H9 (cell line): Measurements from ENCODE around the gene GTF2H4. TPM values are rescaled to one million over a fixed set of nuclear protein-coding genes. Genes with fewer than 3 reads are reported as not detected.

Experiments used
- DNase-seq: peaks from one replicate; pipeline ENCODE4 v3.0.0-alpha.2; 2017
- H2AFZ ChIP-seq: one replicate; pipeline ENCODE4 v1.6.1; 2013; ENCODE audit warnings: mild to moderate bottlenecking, low read length, control low read depth, moderate library complexity
- H2AK5ac ChIP-seq: 2 replicates; pipeline ENCODE4 v1.6.1; 2013; ENCODE audit warnings: low read length, control low read depth, mixed read lengths; ENCODE audit not compliant: insufficient read length
- H2BK120ac ChIP-seq: one replicate; pipeline ENCODE4 v1.6.1; 2013; ENCODE audit warnings: low read depth, mild to moderate bottlenecking, low read length, control low read depth, inconsistent platforms; ENCODE audit not compliant: poor library complexity, severe bottlenecking
- H2BK12ac ChIP-seq: 2 replicates; pipeline ENCODE4 v1.6.1; 2013; ENCODE audit warnings: low read length, control low read depth, mixed read lengths, low read depth; ENCODE audit not compliant: insufficient read length
- H2BK15ac ChIP-seq: 2 replicates; pipeline ENCODE4 v1.6.1; 2013; ENCODE audit warnings: low read depth, low read length, control low read depth
- H2BK20ac ChIP-seq: one replicate; pipeline ENCODE4 v1.6.1; 2013; ENCODE audit warnings: low read depth, mild to moderate bottlenecking, low read length, control low read depth, inconsistent platforms; ENCODE audit not compliant: poor library complexity, severe bottlenecking
- H2BK5ac ChIP-seq: 2 replicates; pipeline ENCODE4 v1.6.1; 2013; ENCODE audit warnings: low read length, control low read depth, mixed read lengths; ENCODE audit not compliant: insufficient read length
- H3K14ac ChIP-seq: 2 replicates; pipeline ENCODE4 v1.6.1; 2013; ENCODE audit warnings: low read length, control low read depth; ENCODE audit not compliant: insufficient read depth
- H3K18ac ChIP-seq: 2 replicates; pipeline ENCODE4 v1.6.1; 2013; ENCODE audit warnings: low read depth, mild to moderate bottlenecking, mixed read lengths, low read length, control low read depth; ENCODE audit not compliant: insufficient read length
- H3K23ac ChIP-seq: 2 replicates; pipeline ENCODE4 v1.6.1; 2013; ENCODE audit warnings: low read length, control low read depth, mixed read lengths, low read depth; ENCODE audit not compliant: insufficient read length
- H3K23me2 ChIP-seq: 2 replicates; pipeline ENCODE4 v1.6.1; 2013; ENCODE audit warnings: low read depth, mild to moderate bottlenecking, mixed read lengths, low read length, control low read depth; ENCODE audit not compliant: insufficient read length, poor library complexity, severe bottlenecking
- H3K27ac ChIP-seq: 2 replicates; pipeline ENCODE4 v1.5.1; 2013; ENCODE audit warnings: low read length, control low read depth, mixed read lengths, low read depth; ENCODE audit not compliant: insufficient read length
- H3K27me3 ChIP-seq: 2 replicates; pipeline ENCODE4 v1.6.1; 2013; ENCODE audit warnings: low read length, control low read depth, inconsistent platforms; ENCODE audit not compliant: insufficient read depth
- H3K4ac ChIP-seq: 2 replicates; pipeline ENCODE4 v1.6.1; 2013; ENCODE audit warnings: low read depth, mild to moderate bottlenecking, control low read depth, inconsistent platforms, low read length, moderate library complexity
- H3K4me1 ChIP-seq: 2 replicates; pipeline ENCODE4 v1.6.1; 2013; ENCODE audit warnings: low read length, control low read depth, inconsistent platforms; ENCODE audit not compliant: insufficient read depth
- H3K4me2 ChIP-seq: 2 replicates; pipeline ENCODE4 v1.6.1; 2013; ENCODE audit warnings: low read length, control low read depth, mixed read lengths; ENCODE audit not compliant: insufficient read length, insufficient read depth
- H3K56ac ChIP-seq: 2 replicates; pipeline ENCODE4 v1.6.1; 2013; ENCODE audit warnings: low read depth, mild to moderate bottlenecking, mixed read lengths, low read length, control low read depth; ENCODE audit not compliant: insufficient read length
- H3K79me1 ChIP-seq: 2 replicates; pipeline ENCODE4 v1.6.1; 2013; ENCODE audit warnings: low read depth, mild to moderate bottlenecking, moderate library complexity, low read length, control low read depth, inconsistent platforms; ENCODE audit not compliant: insufficient read depth, poor library complexity, severe bottlenecking
- H3K79me2 ChIP-seq: 2 replicates; pipeline ENCODE4 v1.6.1; 2013; ENCODE audit warnings: low read length, control low read depth, inconsistent platforms; ENCODE audit not compliant: insufficient read depth
- H3K9ac ChIP-seq: 2 replicates; pipeline ENCODE4 v1.6.1; 2013; ENCODE audit warnings: low read length, control low read depth, mixed read lengths; ENCODE audit not compliant: insufficient read length; ENCODE audit errors: extremely low read depth
- H3K9me3 ChIP-seq: one replicate; pipeline ENCODE4 v1.6.1; 2013; ENCODE audit warnings: low read depth, low read length, inconsistent platforms; ENCODE audit not compliant: control insufficient read depth
- H3T11ph ChIP-seq: one replicate; pipeline ENCODE4 v1.6.1; 2013; ENCODE audit warnings: mild to moderate bottlenecking, low read length, control low read depth, inconsistent platforms
- H4K20me1 ChIP-seq: one replicate; pipeline ENCODE4 v1.6.1; 2013; ENCODE audit not compliant: control insufficient read depth, insufficient read length, insufficient read depth
- H4K5ac ChIP-seq: 2 replicates; pipeline ENCODE4 v1.6.1; 2013; ENCODE audit warnings: low read depth, mild to moderate bottlenecking, mixed read lengths, low read length, control low read depth; ENCODE audit not compliant: insufficient read length
- H4K8ac ChIP-seq: replicated peaks from 2 replicates; pipeline ENCODE4 v1.6.1; 2013; ENCODE audit warnings: low read length, control low read depth, mixed read lengths, low read depth; ENCODE audit not compliant: insufficient read length
- H4K91ac ChIP-seq: 2 replicates; pipeline ENCODE4 v1.6.1; 2013; ENCODE audit warnings: low read depth, mild to moderate bottlenecking, moderate library complexity, mixed read lengths, low read length, control low read depth; ENCODE audit not compliant: insufficient read length
- H3K27ac Mint-ChIP-seq, 3 experiments: 2 replicates in 2 of 3; 3 replicates in 1 of 3; pipeline ENCODE4 v1.8.0; 2020 to 2021; ENCODE audit warnings: mixed read lengths in 3 of 3, mild to moderate bottlenecking in 1 of 3, moderate library complexity in 1 of 3
- H3K27me3 Mint-ChIP-seq: 2 replicates; pipeline ENCODE4 v1.8.0; 2021; ENCODE audit warnings: low read depth, mild to moderate bottlenecking, moderate library complexity, mixed read lengths
- H3K36me3 Mint-ChIP-seq, 3 experiments: 2 replicates in 2 of 3; 3 replicates in 1 of 3; pipeline ENCODE4 v1.8.0; 2020 to 2021; ENCODE audit warnings: low read depth in 3 of 3, mixed read lengths in 3 of 3; ENCODE audit not compliant: insufficient read depth in 1 of 3
- H3K4me1 Mint-ChIP-seq, 2 experiments: 2 replicates each; pipeline ENCODE4 v1.8.0; 2020; ENCODE audit warnings: mixed read lengths in 2 of 2
- H3K4me3 Mint-ChIP-seq, 2 experiments: 2 replicates in 1 of 2; 3 replicates in 1 of 2; pipeline ENCODE4 v1.8.0; 2020 to 2021; ENCODE audit warnings: mild to moderate bottlenecking in 2 of 2, mixed read lengths in 2 of 2, moderate library complexity in 1 of 2
- H3K9me3 Mint-ChIP-seq, 2 experiments: 2 replicates in 1 of 2; 3 replicates in 1 of 2; pipeline ENCODE4 v1.8.0; 2020; ENCODE audit warnings: mild to moderate bottlenecking in 2 of 2, mixed read lengths in 2 of 2, moderate library complexity in 1 of 2
- WGBS: extraction: QIAGEN DNeasy Blood & Tissue Kit; methylation state at CpG from one replicate; pipeline ENCODE4 v1.1.7; 2013; ENCODE audit warnings: missing lambda C conversion rate, low lambda C conversion rate, mixed read lengths; ENCODE audit not compliant: insufficient read length; ENCODE audit errors: extremely low coverage; 5-methylcytosine and 5-hydroxymethylcytosine counted together
- total RNA-seq: library from RNA; stranded (reverse); gene quantifications from 2 replicates; pipeline ENCODE4 v1.2.1, GENCODE V29; 2021
- TF ChIP-seq, protein P1 (sequence below): fragments of 200-600 bp; sonication (generic); conservative IDR thresholded peaks from 3 replicates; pipeline ENCODE4 v1.8.0; 2021; ENCODE audit warnings: antibody characterized with exemption, mild to moderate bottlenecking

The GTF2H4 gene
- total RNA-seq, 1 experiment from 2014 or later, result 60.8 TPM

DNA sequence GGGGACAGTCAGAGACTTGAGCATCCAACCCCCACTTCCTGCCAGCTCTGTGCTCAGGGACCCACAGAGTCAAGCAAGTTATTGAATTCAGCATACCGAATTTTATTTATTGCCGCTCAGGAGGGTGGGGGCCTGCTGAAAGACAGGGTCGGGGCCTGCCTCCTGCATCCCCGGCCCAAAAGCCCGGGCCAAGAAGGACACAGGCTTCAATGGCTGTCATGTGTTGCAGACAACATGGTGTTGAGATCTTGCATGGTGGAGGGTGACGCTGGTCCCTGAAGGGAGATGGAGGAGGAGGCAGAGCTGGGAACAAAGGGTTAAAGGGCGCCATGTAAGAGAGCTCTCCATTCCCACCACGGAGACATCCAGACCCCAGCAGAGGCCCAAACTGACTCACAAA lies 23.3 kb downstream of the GTF2H4 start:
- no peak overlapping the region for H2BK5ac ChIP-seq
- H2BK15ac ChIP-seq, result no peak overlapping the region
- Mint-ChIP-seq H3K27me3 (no peaks in the 10 kb centered on the region; the same call in 1 of the 2 replicates), H3K27ac (peak overlapping the region in 2 of 3 experiments; percentile 14 to 52; a peak in 2 of 7 replicates), H3K9me3 (peaks cover 13 to 14% of the 10 kb centered on the region in 2 experiments; a peak in 4 of 5 replicates), H3K4me3 (no peak overlapping the region), H3K4me1 (peaks cover 2 to 11% of the 10 kb centered on the region in 2 experiments; a peak in 3 of 4 replicates), H3K36me3 (peaks cover 23 to 30% (median 28%) of the 10 kb centered on the region in 3 experiments)
- WGBS, result no CpG with 5 or more reads among the region's 8 CpGs
- no peaks in the 10 kb centered on the region for H4K20me1 ChIP-seq
- no peak overlapping the region for H4K8ac ChIP-seq
- H2AFZ ChIP-seq, result no peak overlapping the region
- H3K27ac ChIP-seq, result no peak overlapping the region
- no peak overlapping the region for H4K91ac ChIP-seq
- peaks cover 2% of the 10 kb centered on the region; the same call in 1 of the 2 replicates for H3K4me1 ChIP-seq
- DNase-seq, result no peak
- H2BK20ac ChIP-seq, result no peak overlapping the region
- TF ChIP-seq, protein P1, sequence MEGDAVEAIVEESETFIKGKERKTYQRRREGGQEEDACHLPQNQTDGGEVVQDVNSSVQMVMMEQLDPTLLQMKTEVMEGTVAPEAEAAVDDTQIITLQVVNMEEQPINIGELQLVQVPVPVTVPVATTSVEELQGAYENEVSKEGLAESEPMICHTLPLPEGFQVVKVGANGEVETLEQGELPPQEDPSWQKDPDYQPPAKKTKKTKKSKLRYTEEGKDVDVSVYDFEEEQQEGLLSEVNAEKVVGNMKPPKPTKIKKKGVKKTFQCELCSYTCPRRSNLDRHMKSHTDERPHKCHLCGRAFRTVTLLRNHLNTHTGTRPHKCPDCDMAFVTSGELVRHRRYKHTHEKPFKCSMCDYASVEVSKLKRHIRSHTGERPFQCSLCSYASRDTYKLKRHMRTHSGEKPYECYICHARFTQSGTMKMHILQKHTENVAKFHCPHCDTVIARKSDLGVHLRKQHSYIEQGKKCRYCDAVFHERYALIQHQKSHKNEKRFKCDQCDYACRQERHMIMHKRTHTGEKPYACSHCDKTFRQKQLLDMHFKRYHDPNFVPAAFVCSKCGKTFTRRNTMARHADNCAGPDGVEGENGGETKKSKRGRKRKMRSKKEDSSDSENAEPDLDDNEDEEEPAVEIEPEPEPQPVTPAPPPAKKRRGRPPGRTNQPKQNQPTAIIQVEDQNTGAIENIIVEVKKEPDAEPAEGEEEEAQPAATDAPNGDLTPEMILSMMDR, result no peak
- no peak overlapping the region for H3T11ph ChIP-seq
- H2BK12ac ChIP-seq, result no peak overlapping the region
- no peaks in the 10 kb centered on the region for H3K23me2 ChIP-seq
- H2AK5ac ChIP-seq, result no peak overlapping the region
- H3K4me2 ChIP-seq, result no peak overlapping the region
- H3K27me3 ChIP-seq, result no peaks in the 10 kb centered on the region; the same call in 1 of the 2 replicates
- H4K5ac ChIP-seq, result no peak overlapping the region
- no peaks in the 10 kb centered on the region for H3K79me2 ChIP-seq
- H3K23ac ChIP-seq, result no peak overlapping the region
- H2BK120ac ChIP-seq, result no peak overlapping the region
- no peak overlapping the region for H3K14ac ChIP-seq
- no peak overlapping the region for H3K4ac ChIP-seq
- no peak overlapping the region for H3K9ac ChIP-seq
- H3K56ac ChIP-seq, result no peak overlapping the region
- no peaks in the 10 kb centered on the region for H3K9me3 ChIP-seq
- no peak overlapping the region for H3K18ac ChIP-seq
- H3K79me1 ChIP-seq, result no peaks in the 10 kb centered on the region
